Vagina (tissue), 2 donors: ENCODE results near the gene DNPEP.

Experiments used
- POLR2A ChIP-seq, 2 donors: fragments of 450-650 bp; IDR thresholded peaks; one replicate each; pipeline ENCODE4 v1.6.1; 2017; ENCODE audit warnings: antibody characterized with exemption in 2 of 2, mild to moderate bottlenecking in 2 of 2, moderate library complexity in 2 of 2
- TF ChIP-seq, protein P1 (sequence below), 3 experiments: fragments of 450-650 bp in 2 of 3; fragments of 200-600 bp in 1 of 3; sonication (generic) in 1 of 3; IDR thresholded peaks; one replicate each; pipeline ENCODE4 v1.5.1; 2017 to 2019; ENCODE audit warnings: antibody characterized with exemption in 3 of 3, mild to moderate bottlenecking in 2 of 3, moderate library complexity in 2 of 3

DNA sequence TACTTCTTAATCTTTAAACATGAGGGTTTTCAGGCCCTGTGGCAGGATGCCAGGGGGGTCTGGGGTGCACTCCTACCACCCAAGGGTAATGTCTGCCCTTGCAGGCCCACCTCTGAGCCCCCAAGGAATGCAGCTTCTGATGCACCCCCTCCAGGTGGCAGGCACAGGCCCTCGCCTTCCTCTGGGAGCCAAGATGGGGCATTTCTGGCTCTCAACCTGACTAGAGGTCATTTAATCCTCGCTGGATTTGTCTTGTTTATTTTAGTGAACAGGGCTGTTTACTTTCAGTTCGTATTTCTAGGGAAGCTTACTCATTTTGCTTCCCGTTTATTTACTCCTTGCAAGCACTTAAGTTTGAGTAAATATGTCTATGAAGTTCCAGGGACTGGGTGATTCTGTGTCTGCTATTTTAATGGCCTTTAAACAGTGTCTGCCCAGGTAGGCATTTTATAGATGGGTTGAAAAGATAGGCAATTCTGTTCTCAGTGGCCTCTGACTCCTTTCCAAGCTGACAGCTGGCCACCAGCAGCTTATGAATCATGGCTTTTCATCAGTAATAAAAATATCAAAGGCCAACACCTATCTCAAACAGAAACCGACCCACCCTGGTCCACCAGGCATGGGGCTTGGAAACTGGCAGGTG, 11.1 kb upstream of the DNPEP start:
- TF ChIP-seq, protein P1, sequence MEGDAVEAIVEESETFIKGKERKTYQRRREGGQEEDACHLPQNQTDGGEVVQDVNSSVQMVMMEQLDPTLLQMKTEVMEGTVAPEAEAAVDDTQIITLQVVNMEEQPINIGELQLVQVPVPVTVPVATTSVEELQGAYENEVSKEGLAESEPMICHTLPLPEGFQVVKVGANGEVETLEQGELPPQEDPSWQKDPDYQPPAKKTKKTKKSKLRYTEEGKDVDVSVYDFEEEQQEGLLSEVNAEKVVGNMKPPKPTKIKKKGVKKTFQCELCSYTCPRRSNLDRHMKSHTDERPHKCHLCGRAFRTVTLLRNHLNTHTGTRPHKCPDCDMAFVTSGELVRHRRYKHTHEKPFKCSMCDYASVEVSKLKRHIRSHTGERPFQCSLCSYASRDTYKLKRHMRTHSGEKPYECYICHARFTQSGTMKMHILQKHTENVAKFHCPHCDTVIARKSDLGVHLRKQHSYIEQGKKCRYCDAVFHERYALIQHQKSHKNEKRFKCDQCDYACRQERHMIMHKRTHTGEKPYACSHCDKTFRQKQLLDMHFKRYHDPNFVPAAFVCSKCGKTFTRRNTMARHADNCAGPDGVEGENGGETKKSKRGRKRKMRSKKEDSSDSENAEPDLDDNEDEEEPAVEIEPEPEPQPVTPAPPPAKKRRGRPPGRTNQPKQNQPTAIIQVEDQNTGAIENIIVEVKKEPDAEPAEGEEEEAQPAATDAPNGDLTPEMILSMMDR (IDR thresholded peaks at IDR 0.05) = no peak
- TF ChIP-seq POLR2A (IDR thresholded peaks at IDR 0.05) = no peak
